HCT116 (cell line): Measurements from ENCODE around the gene RPS6KA1. TPM values are rescaled to one million over a fixed set of nuclear protein-coding genes. Genes with fewer than 3 reads are reported as not detected.

Experiments used
- ATAC-seq: fragments of 200-7000 bp; cut with Tn5 transposase; 2 replicates; pipeline ENCODE4 v1.9.1; 2020; ENCODE audit warnings: mild to moderate bottlenecking, moderate library complexity
- BruUV-seq: library from RNA; stranded (reverse); fragments of 400-500 nt; replicated peaks from 2 replicates; lab custom pipeline; 2021; lab: Mats Ljungman, UMichigan
- CTCF ChIA-PET: fragments of 300-600 bp; sonication (Branson Sonifier 250); formaldehyde crosslinking; loops from one replicate; lab custom pipeline; 2021; ENCODE audit warnings: antibody characterized with exemption; lab: Charles Lee
- POLR2A ChIA-PET: fragments of 300-600, 350-600 bp; sonication (Branson Sonifier 250); formaldehyde crosslinking; loops from one replicate; lab custom pipeline; 2021; ENCODE audit warnings: antibody characterized with exemption; lab: Charles Lee
- RAD21 ChIA-PET, 2 experiments: fragments of 300-600 bp; sonication (Branson Sonifier 250); formaldehyde crosslinking; loops; one replicate each; lab custom pipeline; 2023; ENCODE audit warnings: low total read pairs in 2 of 2; ENCODE audit not compliant: uncharacterized antibody in 2 of 2, unreplicated experiment in 2 of 2, low non-redundant PET in 1 of 2; lab: Charles Lee
- DNase-seq: peaks from one replicate; pipeline ENCODE4 v3.0.0-alpha.2; 2010; ENCODE audit warnings: low read depth, low spot score
- H2AFZ ChIP-seq: fragments of 200-600 bp; shearing (Covaris generic), sonication (generic); 2 replicates; pipeline ENCODE4 v1.6.1; 2017; ENCODE audit warnings: low read depth, mixed run types, mixed read lengths, antibody characterized with exemption, low read length; ENCODE audit not compliant: poor library complexity, severe bottlenecking
- H3K27ac ChIP-seq: 2 replicates; pipeline ENCODE4 v1.5.1; 2012; ENCODE audit warnings: low read depth, low read length
- H3K27me3 ChIP-seq: fragments of 200-600 bp; sonication (generic); 2 replicates; pipeline ENCODE4 v1.6.1; 2016; ENCODE audit warnings: mixed run types, low read length, mixed read lengths; ENCODE audit not compliant: insufficient read depth
- H3K36me3 ChIP-seq, 2 experiments: fragments of 200-500 bp in 1 of 2; fragments of 200-600 bp in 1 of 2; sonication (Bioruptor generic) in 1 of 2; sonication (generic) in 1 of 2; 2 replicates each; pipeline versions ENCODE4 v1.5.1 to v1.6.1; 2014 to 2016; ENCODE audit warnings: low read length in 2 of 2, inconsistent platforms in 1 of 2, mixed read lengths in 1 of 2, mixed run types in 1 of 2; ENCODE audit not compliant: insufficient read depth in 2 of 2, control insufficient read depth in 1 of 2
- H3K4me1 ChIP-seq, 2 experiments: fragments of 200-600 bp in 1 of 2; sonication (generic) in 1 of 2; 2 replicates each; pipeline versions ENCODE4 v1.5.1 to v1.6.1; 2012 to 2017; ENCODE audit warnings: low read length in 2 of 2, inconsistent platforms in 1 of 2, mild to moderate bottlenecking in 1 of 2, mixed read lengths in 1 of 2, mixed run types in 1 of 2, moderate library complexity in 1 of 2; ENCODE audit not compliant: insufficient read depth in 2 of 2, control insufficient read depth in 1 of 2
- H3K4me2 ChIP-seq: fragments of 200-600 bp; sonication (generic); 2 replicates; pipeline ENCODE4 v1.6.1; 2017; ENCODE audit warnings: mixed run types, low read length, mixed read lengths
- H3K4me3 ChIP-seq, 2 experiments: fragments of 200-600 bp in 1 of 2; sonication (generic) in 1 of 2; replicated peaks in 1 of 2; 2 replicates each; pipeline ENCODE4 v1.5.1; 2011 to 2016; ENCODE audit warnings: low read length in 2 of 2, control low read depth in 1 of 2, low read depth in 1 of 2, mild to moderate bottlenecking in 1 of 2, mixed read lengths in 1 of 2, mixed run types in 1 of 2
- H3K79me2 ChIP-seq: fragments of 200-600 bp; sonication (generic); 2 replicates; pipeline ENCODE4 v1.6.1; 2017; ENCODE audit warnings: mild to moderate bottlenecking, mixed run types, low read length, moderate library complexity, mixed read lengths; ENCODE audit not compliant: insufficient read depth
- H3K9ac ChIP-seq: fragments of 200-600 bp; sonication (generic); 2 replicates; pipeline ENCODE4 v1.6.1; 2016; ENCODE audit warnings: low read length, mixed read lengths
- H3K9me2 ChIP-seq: fragments of 200-600 bp; sonication (generic), shearing (Covaris generic); 2 replicates; pipeline ENCODE4 v1.6.1; 2017; ENCODE audit warnings: mixed run types, mild to moderate bottlenecking, moderate library complexity; ENCODE audit not compliant: insufficient read depth
- H3K9me3 ChIP-seq, 2 experiments: fragments of 200-500 bp in 1 of 2; fragments of 200-600 bp in 1 of 2; sonication (Bioruptor generic) in 1 of 2; sonication (generic) in 1 of 2; 2 replicates each; pipeline ENCODE4 v1.6.1; 2014 to 2017; ENCODE audit warnings: low read length in 2 of 2, mixed read lengths in 2 of 2, inconsistent platforms in 1 of 2, low read depth in 1 of 2, mild to moderate bottlenecking in 1 of 2, mixed run types in 1 of 2, moderate library complexity in 1 of 2; ENCODE audit not compliant: control insufficient read depth in 1 of 2, insufficient read depth in 1 of 2
- H4K20me1 ChIP-seq: fragments of 200-600 bp; sonication (generic), shearing (Covaris generic); 2 replicates; pipeline ENCODE4 v1.6.1; 2017; ENCODE audit warnings: mixed run types, mild to moderate bottlenecking, moderate library complexity; ENCODE audit not compliant: insufficient read depth
- CTCF ChIP-seq, 3 experiments: fragments of 200-600 bp in 1 of 3; sonication (generic) in 1 of 3; IDR thresholded peaks in 2 of 3; conservative IDR thresholded peaks in 1 of 3; 2 replicates each; pipeline ENCODE4 v1.5.1; 2012 to 2017; ENCODE audit warnings: low read depth in 2 of 3, low read length in 2 of 3, antibody characterized with exemption in 1 of 3, borderline replicate concordance in 1 of 3, control low read depth in 1 of 3, mild to moderate bottlenecking in 1 of 3, mixed read lengths in 1 of 3, mixed run types in 1 of 3, moderate library complexity in 1 of 3; ENCODE audit not compliant: insufficient read depth in 1 of 3
- POLR2AphosphoS5 ChIP-seq: IDR thresholded peaks from 2 replicates; pipeline ENCODE4 v1.6.1; 2011; ENCODE audit warnings: mild to moderate bottlenecking, low read depth, low read length, moderate library complexity
- TCF7L2 ChIP-seq: IDR thresholded peaks from 2 replicates; pipeline ENCODE4 v1.7.0; 2011; ENCODE audit warnings: borderline replicate concordance, inconsistent platforms; ENCODE audit not compliant: insufficient read depth, insufficient read length; ENCODE audit errors: extremely low read depth
- intact Hi-C: fragments of 100-400 bp; cut with micrococcal nuclease; formaldehyde crosslinking; loops from 2 replicates; pipeline ENCODE4 v1.10.0; 2022
- total RNA-seq: library from RNA; stranded (reverse); gene quantifications from one replicate; pipeline ENCODE4 v1.2.1, GENCODE V29; 2021; ENCODE audit not compliant: unreplicated experiment

Gene RPS6KA1
- total RNA-seq, 1 experiment from 2014 or later, result 47.0 TPM

- no TSS peak for BruUV-seq
- POLR2A ChIA-PET, result interaction anchor here (1.0 kb wide), 1 partner anchor 9 kb away, joined by 4 read pairs; the partner anchor contains the start of gene RPS6KA1
Observed at GRCh38 chr1:26538480-26539412, 9.2 kb downstream of the RPS6KA1 start.

More at GRCh38 chr1:26538480-26539412, 9.2 kb downstream of the RPS6KA1 start:
- H3K4me1 ChIP-seq, result peaks cover 3 to 4% of the 10 kb centered on the region in 2 experiments; a peak in 2 of 4 replicates
- intact Hi-C loops, result no loop called here
- H3K9me3 ChIP-seq, result no peaks in the 10 kb centered on the region
- H3K36me3 ChIP-seq, result peaks cover 3 to 8% of the 10 kb centered on the region in 2 experiments; a peak in 1 of 4 replicates
- TF ChIP-seq CTCF (IDR thresholded peaks at IDR 0.05 in 2 of 3, conservative IDR thresholded peaks at IDR 0.05 in 1 of 3; ENCODE audit: borderline replicate concordance in 1 of 3, insufficient read depth in 1 of 3, low read depth in 2 of 3, low read length in 2 of 3) (peak; percentile 33 to 78 (median 77); a peak in 5 of 6 replicates), TCF7L2 (no peak), POLR2AphosphoS5 (0 out of 2 replicates have a peak, but pooled peaks have one; percentile 8)
- TF ChIP-seq, all 23 proteins: peak for 2
- ChIA-PET CTCF (interaction anchor here (0.5 to 2.0 kb wide), 12 partner anchors 9 to 352 kb away, joined by 3 to 14 read pairs (median 4); partner anchors contain the start of genes GPN2 and RPS6KA1), RAD21 (no interaction called here)
- no peaks in the 10 kb centered on the region for H3K27me3 ChIP-seq
- H3K9me2 ChIP-seq, result no peaks in the 10 kb centered on the region
- no peak overlapping the region for H3K4me2 ChIP-seq
- DNase-seq, result peak; percentile 41
- no peak overlapping the region for H3K9ac ChIP-seq
- H4K20me1 ChIP-seq, result no peaks in the 10 kb centered on the region; the same call in 1 of the 2 replicates
- H2AFZ ChIP-seq, result no peak overlapping the region
- no peak overlapping the region for H3K27ac ChIP-seq
- peaks cover 18% of the 10 kb centered on the region for H3K79me2 ChIP-seq
- no peak overlapping the region for H3K4me3 ChIP-seq
- peak; percentile 87 for ATAC-seq
